HG03045 (cell line): ENCODE data around the gene DIAPH2.

Experiments used
- ATAC-seq: cut with Tn5 transposase; IDR thresholded peaks from one replicate; pipeline ENCODE4 v1.9.1; 2021; ENCODE audit warnings: mild to moderate bottlenecking, moderate library complexity; ENCODE audit not compliant: unreplicated experiment

The DIAPH2 gene

DNA sequence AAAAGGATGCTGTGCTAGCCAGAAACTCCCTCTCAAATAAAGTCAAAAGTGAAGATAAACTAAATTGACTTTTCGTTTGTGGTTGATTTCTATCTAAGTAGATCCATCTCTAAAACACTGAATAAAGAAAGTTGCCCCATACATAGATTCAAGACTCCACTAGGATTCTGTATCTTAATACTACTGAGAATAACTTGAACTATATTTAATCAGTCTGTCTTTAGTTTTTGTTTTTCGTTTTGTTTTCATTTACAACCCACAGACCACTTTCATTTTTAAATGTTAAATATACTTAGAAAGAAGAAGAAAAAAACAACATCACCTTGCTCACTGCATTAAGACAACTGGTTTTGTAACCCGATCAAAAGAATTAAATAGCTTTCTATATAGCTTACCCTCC lies 854.1 kb downstream of the DIAPH2 start:
- no peak for ATAC-seq

DNA sequence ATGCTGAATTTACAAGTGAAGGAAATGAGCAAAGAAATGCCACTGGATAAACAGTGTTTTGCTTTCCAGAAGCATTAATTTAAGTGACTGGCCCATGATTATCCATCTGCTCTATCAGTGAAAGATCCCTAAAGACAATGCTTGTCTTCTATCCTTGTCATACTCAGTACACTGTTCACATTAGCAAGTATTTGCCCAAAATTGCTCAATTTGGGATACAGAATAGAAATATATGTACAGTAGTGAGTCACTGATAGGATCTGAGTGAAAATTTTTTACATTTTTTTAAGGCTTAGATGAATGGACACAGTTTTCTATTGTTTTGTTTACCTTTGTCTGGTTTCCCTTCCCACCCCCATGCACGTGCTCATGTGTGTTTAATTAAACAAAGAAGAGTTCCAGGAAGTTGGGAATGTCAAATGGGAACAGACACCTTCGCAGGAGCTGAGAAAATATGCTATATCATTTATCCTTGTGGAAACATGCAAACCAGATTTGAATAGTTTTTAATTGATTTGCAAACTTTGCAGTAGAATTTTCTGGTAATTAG lies 855.4 kb downstream of the DIAPH2 start:
- no peak for ATAC-seq

DNA sequence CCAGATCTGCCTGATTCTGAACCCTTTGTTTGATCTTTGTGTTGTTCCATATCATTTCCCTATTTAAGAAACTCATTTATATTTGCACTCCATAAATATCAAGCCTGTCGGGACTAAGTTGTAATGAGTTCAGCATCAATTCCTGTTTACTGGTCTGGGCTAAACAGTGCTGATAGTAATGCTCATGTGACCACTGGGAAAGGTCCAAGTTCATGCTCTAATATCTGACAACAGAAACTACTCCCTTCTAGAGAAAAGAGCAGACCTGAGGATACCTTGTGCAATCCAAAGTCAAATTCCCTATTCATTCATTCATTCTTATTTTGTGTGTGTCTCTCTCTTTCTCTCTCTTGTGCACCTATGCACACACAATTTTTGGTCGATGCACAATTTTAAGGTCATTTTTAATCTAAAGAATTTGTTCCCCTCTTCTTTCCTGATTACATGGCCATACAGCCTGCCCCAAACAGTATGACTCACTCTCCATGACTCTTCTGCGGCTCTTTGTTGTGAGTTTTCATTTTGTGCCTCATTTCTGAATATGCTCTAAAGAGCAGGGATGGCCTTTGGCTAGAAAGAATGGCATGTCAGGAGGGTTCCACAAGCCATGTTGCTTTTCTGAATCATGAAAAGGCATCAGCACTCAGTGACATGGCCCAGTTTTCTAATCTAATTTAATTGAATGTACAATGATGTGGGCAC lies 863.4 kb downstream of the DIAPH2 start:
- no peak for ATAC-seq

DNA sequence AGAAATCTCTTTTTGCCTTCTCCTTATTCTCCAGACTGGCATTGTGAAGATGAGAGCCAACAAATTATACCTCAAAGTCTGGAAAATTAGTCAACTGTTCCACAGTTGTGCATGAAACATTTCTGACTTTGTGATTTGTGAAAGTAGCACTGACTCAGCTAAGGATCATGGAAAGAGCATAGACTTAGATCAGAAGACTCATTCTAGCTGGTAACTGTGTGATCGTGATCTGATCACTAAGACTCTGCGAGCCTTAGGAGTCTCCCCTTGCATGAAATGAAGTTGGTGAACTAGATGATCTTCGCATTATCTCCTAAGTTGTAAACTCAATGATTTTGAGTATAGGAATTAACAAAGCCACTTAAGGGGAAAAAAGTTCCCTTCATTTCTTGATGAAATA lies 867.2 kb downstream of the DIAPH2 start:
- ATAC-seq, result no peak

DNA sequence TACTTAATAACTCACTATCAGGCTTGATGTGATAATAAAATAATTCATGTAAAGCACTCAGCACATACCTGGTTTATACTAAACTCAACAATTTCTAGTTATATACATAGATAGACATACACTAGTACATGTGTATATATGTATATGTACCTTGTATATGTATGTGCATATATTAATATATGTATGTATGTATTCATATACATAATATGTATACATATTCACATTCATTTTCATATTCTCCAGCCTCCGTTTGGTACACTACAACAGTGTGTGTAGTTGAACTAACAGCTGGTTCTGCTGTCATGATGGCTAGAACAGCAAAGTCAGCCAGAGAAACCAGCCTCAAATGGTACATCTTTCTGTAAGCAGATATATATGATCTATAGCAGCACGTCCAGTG lies 869.2 kb downstream of the DIAPH2 start:
- ATAC-seq, result no peak

DNA sequence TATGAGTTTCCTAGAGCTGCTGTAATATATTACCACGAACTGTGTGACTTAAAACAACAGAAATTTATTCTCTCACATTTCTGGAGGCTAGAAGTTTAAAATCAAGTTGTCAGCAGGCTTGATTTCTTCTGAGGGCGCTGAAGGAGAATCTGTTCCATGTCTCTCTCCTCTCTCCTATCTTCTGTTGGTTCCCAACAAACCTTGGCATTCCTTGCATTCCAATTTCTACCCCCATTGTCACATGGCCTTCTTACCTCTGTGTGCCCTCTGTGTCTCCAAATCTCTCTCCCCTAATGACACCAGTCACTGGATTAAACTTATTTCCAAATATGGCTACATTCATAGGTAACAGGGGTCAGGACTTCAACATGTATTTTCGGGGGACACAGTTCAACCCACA lies 871.7 kb downstream of the DIAPH2 start:
- ATAC-seq, result no peak

DNA sequence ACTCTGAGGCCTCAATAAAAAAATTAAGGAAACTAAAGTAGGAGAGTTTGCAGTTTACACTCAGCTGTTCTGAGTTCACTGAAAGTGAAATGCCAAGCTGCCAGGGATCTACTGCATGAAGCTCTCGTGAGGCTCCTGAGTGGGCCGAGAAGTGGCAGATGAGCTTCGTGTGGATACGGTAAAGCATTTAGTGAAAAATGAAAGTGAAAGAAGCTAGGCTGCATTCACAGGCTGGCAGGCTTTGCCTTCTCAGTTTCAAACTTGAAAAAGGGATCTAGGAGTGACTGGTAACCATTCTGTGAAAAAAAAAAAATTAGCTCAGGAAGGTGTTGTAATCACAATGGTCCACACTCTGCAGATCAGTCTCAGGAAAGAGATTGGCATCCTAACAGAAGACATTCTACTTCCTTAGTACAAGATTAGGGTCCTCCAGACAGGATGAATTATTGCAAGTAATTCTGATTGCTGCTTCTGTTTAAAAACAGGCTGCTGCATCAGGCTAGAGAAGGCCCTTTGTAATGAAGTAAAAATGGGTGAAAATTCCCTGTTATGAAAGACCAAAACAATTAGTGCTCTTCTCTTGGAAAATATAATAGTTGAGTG lies 879.0 kb downstream of the DIAPH2 start:
- ATAC-seq, result peak; percentile 99

DNA sequence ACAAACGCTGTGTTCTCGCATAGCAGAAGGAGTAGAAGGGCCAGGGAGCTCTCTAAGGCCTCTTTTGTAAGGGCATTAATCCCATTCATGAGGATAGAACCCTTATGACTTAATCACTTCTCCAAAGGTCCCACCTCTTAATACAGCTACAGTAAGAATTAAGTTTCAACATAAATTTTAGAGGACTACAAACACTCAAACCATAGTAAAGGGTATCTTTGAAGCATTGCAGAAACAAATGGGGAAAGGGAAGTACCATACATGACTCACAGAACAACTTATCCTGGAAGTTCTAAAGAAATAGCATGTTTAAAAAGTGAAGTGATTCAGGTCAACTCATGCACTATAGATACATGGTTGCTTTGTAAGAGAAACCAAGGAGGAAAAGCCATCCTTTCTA lies 879.9 kb downstream of the DIAPH2 start:
- ATAC-seq, result no peak

DNA sequence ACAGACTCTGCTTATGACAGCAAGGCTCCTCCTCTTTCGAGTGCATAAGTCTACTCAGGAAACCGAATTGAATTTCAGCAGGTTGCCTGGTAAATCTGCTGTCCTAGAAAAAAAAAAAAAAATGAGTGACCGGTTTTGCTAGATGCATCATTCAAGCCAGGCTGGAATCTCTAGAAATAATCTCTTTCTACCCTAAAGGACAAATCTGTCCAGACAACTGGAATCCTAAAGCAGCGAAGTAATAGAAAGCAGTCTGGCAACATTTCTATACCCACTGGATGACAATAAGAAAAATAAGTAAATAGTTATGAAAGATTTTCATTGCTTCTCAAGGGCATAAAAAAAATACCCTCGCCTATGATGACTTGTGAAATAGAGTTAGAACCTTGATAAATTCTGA lies 902.5 kb downstream of the DIAPH2 start:
- no peak for ATAC-seq

DNA sequence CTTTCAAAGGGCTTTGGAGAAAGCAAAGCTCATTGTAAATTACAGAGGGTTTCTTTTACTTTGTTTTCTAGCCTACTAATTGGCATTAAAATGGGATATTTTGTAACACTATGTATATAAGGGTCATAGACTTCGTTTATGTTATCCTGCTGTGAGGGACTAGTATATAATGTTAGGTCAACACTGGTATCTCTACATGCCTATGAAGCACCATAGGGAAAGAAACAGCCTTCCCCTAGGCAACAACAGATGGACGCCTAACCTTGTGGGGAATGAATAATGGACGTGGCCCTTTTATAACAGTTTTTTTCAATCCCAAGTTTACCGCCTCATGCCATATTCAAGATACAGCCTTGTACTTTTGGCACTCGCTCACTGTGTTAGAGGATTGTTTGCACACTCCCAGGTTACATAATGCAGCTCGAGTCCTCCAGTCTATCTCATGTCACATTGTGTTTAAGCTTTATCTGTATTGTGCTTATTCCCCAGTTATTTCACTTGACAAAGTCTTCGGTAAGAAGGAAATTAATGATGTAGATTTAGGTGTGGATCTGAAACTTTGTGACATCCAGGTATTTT lies 910.1 kb downstream of the DIAPH2 start:
- no peak for ATAC-seq

DNA sequence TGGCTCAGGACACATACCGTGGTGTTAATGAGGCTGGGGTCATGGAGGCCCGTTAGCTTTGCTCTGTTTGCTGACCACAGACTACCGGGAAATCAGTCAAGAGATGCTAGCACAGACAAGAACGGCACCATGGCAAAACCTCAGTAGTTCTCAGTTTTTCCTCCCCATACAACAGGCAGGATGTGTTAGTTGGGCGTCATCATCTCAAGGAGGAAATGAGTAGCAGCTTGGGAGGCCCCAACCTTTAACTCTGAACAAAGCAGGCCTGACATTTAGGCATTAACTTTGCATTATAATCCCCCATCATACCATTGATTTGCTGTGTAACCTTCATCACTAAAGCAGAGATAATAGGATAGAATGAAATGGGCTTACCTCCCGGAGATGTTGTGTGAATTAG lies 913.3 kb downstream of the DIAPH2 start:
- ATAC-seq, result no peak

DNA sequence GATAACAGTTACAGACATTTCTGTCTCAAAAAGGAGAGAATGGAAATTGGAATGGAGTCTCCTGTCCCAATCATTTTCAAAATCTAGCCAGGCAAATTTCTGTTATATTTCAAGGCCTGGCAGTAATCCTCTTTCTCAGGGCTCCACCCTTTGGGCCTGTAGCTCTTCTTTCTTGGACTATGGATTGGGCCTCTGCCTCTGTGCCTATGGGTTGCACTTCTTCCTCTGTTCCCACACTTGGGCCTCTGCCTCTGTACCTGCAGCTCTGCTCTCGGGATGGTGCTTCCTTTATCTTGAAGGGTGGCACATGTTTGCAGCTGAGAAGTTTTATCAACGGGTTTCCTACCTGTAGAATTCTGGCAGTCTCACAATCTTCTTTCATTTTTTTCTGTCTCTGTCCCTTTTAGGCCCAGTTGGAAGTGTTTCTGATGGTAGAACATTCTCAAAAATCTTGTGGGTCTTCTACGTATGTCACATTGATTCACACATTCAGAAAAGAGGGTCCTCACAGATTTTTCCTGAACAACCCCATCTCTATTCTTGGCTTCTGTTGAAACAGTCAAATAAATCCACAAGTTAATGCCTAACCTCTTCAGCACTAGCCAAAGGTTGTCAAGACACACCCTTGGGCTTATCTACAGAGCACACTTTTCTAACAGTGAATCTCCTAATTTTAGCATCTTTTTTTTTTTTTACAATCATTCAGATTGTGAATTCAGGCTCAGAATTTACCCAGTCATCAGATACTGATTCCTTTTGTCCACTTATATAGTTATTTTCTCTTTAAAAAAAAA lies 918.0 kb downstream of the DIAPH2 start:
- ATAC-seq, result no peak

DNA sequence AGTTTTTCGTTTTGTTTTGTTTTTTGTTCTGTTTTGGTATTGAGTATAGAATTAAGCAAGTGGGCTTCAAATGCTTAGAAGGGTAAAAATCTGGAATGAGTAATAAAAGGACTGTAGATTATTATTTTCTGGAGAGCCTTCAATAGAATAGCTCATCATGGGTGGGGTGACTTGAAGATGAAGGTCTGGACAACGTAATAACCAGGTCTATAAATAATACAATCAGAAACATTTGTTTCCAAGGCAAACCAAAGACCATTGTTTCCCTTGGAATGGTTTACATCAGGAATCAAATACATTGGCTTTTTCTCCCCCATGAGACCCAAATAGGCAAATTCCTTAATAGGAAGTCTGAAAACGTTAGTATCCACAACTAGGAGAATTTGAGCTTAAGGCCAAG lies 920.6 kb downstream of the DIAPH2 start:
- ATAC-seq, result no peak

DNA sequence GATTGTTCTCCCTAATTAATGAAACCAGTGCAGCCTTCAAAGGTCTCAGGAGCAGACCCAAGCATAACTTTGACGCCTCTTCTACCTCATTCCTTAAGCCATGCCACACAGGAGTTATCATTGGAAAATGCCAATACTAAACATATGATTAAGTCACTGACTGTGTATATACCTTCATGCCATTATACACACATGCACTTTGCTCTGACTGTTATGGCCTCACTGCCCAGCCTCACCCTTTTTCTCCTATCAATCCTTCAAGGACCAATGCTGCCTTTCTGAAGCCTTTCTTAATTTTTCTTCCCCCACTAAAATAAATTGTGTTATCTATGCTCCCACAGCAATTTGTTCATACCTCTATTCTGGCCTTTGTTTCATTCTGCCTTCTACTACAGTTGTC lies 924.7 kb downstream of the DIAPH2 start:
- no peak for ATAC-seq

DNA sequence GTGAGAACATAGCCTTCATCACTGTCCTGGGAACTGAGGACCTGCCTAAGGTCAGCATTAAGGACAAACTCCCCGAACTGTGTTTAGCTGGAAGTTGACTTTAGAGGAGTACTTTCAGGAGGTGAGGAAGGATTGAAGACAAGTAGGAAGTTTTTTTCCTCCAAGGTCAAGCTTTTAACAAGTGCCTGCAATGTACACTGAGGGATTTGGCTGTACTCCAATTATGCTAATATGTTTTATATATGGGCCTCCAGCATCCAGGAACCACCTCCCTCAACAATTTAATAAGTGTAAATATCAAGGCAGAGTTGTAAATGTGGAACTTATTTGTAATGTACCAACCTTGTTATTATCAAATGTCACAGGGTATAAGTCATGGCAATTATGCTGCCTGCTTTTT lies 925.3 kb downstream of the DIAPH2 start:
- no peak for ATAC-seq

DNA sequence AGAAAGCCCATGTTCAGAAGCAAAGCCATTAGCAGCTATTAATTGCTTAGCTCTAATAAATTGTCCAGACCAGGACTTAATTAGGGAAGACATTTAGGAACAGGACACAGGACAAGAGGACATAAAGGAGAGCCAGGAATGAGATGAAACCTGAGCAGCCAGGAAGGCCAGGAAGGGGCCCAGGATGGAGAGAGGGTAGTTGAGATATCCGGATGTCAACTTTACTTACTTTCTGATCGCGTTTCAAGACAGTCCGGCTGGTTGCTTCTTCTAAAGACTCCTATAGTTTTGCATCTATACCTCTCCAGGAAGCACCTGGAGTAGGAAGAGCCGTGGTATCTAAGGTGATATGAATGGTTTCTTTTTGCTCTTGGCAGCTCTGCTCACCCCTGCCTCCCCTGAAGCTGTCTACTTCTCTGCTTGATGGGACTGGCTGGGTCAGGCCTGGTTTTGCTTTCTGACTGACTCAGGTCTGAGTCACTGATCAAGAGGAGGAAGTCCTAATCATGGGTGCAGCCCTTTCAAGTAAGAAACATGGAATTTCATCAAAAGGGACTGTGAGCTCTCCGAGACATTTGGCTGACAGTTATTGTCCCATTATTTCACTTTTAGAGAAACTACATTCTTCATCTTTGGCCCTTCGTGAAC lies 932.4 kb downstream of the DIAPH2 start:
- peak; percentile 95 for ATAC-seq

DNA sequence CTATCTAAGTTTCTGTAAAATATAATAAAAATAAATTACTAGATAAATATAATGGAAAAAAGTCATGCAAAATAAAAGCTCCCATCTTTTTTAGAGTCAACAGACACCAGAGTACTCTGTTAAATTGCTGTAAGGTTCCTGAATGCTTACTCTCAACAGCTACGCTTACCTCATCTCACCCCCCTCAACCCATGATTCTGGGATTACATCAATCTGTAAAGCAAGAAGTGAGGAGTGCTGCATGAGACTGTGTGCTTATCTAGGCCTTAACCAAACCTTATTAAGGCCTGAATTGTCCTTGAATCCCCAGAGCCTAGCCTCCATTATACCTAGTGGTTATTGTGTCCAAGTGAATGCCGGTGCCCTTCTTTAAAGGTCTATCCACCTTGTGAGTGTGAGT lies 934.9 kb downstream of the DIAPH2 start:
- no peak for ATAC-seq

DNA sequence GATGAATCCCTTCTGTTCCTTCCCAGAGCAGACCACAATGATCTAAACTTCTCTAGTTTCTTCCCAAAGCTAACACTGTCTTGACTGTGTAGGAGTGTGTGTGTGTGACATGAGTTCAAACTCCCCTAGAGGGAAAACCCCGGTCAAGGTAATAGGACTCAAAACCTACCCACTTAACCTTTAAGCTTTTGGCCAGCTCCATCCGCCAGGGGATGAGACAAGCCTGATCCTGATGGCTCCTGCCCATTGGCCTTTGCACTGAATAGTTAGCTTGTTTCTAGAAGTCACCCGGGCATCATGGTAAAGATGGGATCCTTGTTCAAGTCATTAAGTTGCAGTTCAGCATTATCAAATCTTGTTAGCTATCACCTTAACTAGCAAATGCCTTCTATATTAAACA lies 937.5 kb downstream of the DIAPH2 start:
- ATAC-seq, result no peak

DNA sequence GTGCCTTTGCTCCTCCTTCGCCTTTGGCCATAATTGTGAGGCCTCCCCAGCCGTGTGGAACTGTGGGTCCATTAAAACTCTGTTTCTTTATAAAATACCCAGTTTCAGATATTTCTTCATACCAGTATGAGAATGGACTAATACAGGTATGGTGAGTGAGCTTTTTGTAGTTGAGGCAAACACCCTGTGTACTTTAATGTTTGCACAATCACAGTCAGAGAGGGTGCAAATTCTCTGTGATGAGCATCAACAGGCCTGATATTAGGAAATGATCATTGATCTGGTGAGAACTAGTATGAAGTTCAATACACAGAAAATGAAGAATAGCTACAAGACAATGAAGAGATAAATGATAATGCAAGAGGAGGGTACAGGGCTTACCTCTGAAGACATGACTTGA lies 943.7 kb downstream of the DIAPH2 start:
- ATAC-seq, result no peak

DNA sequence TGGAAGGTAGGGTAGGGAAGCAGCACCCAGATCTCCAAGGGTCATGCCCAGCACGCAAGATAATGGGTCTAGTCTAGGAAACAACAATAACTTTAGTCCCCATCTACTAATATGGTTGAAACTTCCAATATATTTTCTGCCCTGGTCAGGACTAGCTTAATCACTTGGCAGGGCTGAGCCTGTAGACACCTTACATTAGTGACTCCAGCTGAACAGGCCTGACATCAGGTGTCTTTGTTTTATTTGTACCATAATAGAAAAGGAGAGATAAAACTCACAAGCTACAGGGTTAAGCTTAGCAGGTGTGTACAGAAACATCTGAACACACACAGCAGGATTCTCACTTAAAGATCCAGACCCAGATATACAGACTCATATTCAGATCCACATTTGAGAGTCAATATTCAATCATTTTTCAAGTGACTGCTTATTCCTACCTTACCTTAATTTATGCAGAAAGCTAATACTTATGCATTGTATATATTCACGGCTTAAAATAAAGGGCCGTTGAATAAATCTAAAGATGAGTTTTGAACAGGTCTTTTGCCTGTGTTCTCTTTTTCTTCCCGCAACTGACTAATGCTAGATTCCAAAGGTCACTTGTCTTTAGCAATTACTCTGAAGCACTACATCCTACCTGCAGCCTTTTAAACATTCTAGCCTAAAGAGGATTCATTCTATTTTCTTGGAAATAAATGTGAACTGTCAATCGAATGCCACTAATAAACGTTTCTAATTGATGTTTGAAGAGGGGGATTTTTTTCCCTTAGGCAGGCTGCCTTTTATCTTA lies 944.4 kb downstream of the DIAPH2 start:
- ATAC-seq, result no peak
